Stomach (tissue), 4 donors: ENCODE data around the gene RYR3.

Experiments
- POLR2A ChIP-seq, 4 donors: fragments of 450-650 bp; IDR thresholded peaks; one replicate each; pipeline ENCODE4 v1.6.1; 2016; ENCODE audit warnings: antibody characterized with exemption in 4 of 4, control low read depth in 2 of 4, mild to moderate bottlenecking in 1 of 4, moderate library complexity in 1 of 4
- TF ChIP-seq, protein P1 (sequence below), 7 experiments: fragments of 450-650 bp in 4 of 7; fragments of 200-600 bp in 3 of 7; sonication (generic) in 3 of 7; IDR thresholded peaks; one replicate each; pipeline ENCODE4 v1.5.1; 2016 to 2019; ENCODE audit warnings: antibody characterized with exemption in 7 of 7, control low read depth in 2 of 7, mild to moderate bottlenecking in 1 of 7

DNA sequence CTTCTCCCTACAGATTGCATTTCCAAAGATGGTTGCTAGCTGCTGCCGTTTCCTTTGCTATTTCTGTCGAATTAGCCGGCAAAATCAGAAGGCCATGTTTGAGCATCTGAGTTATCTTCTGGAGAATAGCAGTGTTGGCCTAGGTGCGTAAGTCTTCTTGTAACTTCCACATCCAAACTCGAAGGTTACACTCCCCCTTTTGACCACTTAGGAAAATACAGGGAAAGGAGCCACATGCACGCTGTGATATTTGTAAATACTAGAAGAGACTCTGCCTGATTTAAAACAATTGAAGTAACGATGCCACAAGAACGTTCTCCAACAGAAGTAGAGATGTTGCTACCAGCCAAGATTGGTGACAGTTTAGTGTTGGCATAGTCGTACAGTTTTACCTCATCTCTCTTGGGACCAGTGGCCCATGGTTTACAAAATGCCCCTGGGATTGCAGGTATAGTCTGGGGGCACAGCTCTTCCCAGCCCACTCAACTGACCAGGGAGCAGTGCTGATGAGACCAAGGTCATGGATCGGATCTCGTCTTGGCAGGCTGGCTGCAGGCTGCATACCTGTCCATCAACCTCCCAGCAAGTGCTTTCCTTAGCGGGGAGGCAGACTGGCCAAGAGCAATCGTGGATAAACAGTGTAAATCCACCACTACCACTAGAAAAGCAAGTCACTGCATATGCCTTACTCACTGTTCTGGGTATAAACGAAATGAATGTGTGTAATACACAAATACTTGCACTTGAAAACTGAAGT is 389.1 kb downstream of the RYR3 start:
- TF ChIP-seq, protein P1, sequence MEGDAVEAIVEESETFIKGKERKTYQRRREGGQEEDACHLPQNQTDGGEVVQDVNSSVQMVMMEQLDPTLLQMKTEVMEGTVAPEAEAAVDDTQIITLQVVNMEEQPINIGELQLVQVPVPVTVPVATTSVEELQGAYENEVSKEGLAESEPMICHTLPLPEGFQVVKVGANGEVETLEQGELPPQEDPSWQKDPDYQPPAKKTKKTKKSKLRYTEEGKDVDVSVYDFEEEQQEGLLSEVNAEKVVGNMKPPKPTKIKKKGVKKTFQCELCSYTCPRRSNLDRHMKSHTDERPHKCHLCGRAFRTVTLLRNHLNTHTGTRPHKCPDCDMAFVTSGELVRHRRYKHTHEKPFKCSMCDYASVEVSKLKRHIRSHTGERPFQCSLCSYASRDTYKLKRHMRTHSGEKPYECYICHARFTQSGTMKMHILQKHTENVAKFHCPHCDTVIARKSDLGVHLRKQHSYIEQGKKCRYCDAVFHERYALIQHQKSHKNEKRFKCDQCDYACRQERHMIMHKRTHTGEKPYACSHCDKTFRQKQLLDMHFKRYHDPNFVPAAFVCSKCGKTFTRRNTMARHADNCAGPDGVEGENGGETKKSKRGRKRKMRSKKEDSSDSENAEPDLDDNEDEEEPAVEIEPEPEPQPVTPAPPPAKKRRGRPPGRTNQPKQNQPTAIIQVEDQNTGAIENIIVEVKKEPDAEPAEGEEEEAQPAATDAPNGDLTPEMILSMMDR (IDR thresholded peaks at IDR 0.05), result no peak
- TF ChIP-seq POLR2A (IDR thresholded peaks at IDR 0.05), result no peak
